Osteoblast (primary cell): ENCODE measurements around the gene HOXA3. TPM values are rescaled to one million over a fixed set of nuclear protein-coding genes. Genes with fewer than 3 reads are reported as not detected.

Source experiments
- DNase-seq: peaks from one replicate; pipeline ENCODE4 v3.0.0; 2011; ENCODE audit warnings: low spot score, mixed read lengths; ENCODE audit not compliant: insufficient read length; ENCODE audit errors: missing footprints
- H2AFZ ChIP-seq: 2 replicates; pipeline ENCODE4 v1.6.0; 2011; ENCODE audit warnings: mild to moderate bottlenecking, low read length
- H3K27ac ChIP-seq: 2 replicates; pipeline ENCODE4 v1.5.1; 2011; ENCODE audit warnings: mild to moderate bottlenecking, low read depth, low read length, moderate library complexity
- H3K27me3 ChIP-seq: 2 replicates; pipeline ENCODE4 v1.6.0; 2012; ENCODE audit warnings: mild to moderate bottlenecking, control low read depth, inconsistent platforms, low read length, moderate library complexity; ENCODE audit not compliant: insufficient read depth
- H3K36me3 ChIP-seq: 2 replicates; pipeline ENCODE4 v1.5.1; 2011; ENCODE audit warnings: mild to moderate bottlenecking, low read length, control low read depth, moderate library complexity; ENCODE audit not compliant: insufficient read depth
- H3K4me1 ChIP-seq: 2 replicates; pipeline ENCODE4 v1.5.1; 2011; ENCODE audit warnings: mild to moderate bottlenecking, low read length, control low read depth, moderate library complexity; ENCODE audit not compliant: insufficient read depth
- H3K4me2 ChIP-seq: 2 replicates; pipeline ENCODE4 v1.6.0; 2011; ENCODE audit warnings: mild to moderate bottlenecking, low read length; ENCODE audit not compliant: insufficient read depth
- H3K4me3 ChIP-seq: fragments of 200-600 bp; sonication (generic); 3 replicates; pipeline ENCODE4 v1.5.1; 2012; ENCODE audit warnings: mild to moderate bottlenecking, low read length, inconsistent platforms; ENCODE audit not compliant: insufficient read depth
- H3K79me2 ChIP-seq: 2 replicates; pipeline ENCODE4 v1.6.0; 2012; ENCODE audit warnings: mild to moderate bottlenecking, low read length, control low read depth, inconsistent platforms; ENCODE audit not compliant: insufficient read depth
- H3K9me3 ChIP-seq: 2 replicates; pipeline ENCODE4 v1.5.1; 2011; ENCODE audit warnings: low read depth, low read length, control low read depth
- H4K20me1 ChIP-seq: 2 replicates; pipeline ENCODE4 v1.6.0; 2012; ENCODE audit warnings: mild to moderate bottlenecking, low read length, control low read depth; ENCODE audit not compliant: insufficient read depth
- total RNA-seq: library from RNA; depleted of rRNA; stranded (reverse); fragments of >200 nt; gene quantifications from 2 replicates; pipeline ENCODE4 v1.2.3, GENCODE V29; 2012
- TF ChIP-seq, protein P1 (sequence below): IDR thresholded peaks from 2 replicates; pipeline ENCODE4 v1.5.1; 2011; ENCODE audit warnings: mild to moderate bottlenecking, low read depth, low read length, moderate library complexity; ENCODE audit errors: extremely low read depth

The HOXA3 gene
- total RNA-seq, 1 donor: 4.0 TPM

DNA sequence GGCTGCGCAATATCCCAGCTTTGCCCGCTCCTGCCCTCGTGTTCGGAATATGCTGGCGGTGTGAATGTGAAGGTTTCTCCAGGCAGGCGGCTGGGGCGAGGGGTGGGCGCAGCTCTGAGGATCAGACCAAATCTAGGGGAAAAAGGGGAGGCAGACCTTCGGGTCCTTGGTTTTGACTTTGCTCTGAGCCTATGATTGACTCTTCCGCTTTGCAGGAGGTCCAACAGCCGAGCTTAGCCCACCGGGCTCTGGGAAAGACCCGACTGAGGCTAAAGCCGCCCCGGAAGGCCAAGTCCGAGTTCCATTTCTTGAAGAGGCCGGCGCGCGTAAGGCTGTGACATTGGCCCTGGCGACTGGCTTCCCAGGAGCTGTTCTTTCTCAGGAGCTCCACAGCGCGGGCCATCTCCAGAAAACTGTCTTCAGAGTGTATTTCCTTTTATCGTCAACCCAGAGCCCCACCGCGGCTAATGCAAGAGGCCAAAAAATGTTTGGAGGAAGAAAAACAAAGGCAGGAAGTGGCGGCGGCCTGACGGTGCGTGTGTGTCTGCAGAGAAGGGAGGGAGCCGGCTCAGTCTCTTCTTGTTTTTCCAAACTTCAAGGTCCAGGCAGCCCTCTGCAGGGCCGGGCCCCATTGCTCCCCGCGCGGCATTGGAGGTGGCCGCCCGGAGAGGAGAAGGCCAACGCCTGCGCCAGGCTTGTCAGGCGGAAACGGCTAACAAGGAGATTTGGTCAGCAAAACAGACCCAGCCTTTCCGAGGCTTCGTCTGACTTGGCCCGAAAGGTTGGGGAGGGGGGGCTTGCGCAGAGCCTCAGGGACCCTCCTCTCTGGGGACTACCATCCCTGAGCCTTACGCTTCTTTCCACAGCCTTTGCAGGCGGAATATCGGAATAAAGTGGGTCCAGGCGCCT, 36.3 kb upstream of the HOXA3 start:
- TF ChIP-seq, protein P1, sequence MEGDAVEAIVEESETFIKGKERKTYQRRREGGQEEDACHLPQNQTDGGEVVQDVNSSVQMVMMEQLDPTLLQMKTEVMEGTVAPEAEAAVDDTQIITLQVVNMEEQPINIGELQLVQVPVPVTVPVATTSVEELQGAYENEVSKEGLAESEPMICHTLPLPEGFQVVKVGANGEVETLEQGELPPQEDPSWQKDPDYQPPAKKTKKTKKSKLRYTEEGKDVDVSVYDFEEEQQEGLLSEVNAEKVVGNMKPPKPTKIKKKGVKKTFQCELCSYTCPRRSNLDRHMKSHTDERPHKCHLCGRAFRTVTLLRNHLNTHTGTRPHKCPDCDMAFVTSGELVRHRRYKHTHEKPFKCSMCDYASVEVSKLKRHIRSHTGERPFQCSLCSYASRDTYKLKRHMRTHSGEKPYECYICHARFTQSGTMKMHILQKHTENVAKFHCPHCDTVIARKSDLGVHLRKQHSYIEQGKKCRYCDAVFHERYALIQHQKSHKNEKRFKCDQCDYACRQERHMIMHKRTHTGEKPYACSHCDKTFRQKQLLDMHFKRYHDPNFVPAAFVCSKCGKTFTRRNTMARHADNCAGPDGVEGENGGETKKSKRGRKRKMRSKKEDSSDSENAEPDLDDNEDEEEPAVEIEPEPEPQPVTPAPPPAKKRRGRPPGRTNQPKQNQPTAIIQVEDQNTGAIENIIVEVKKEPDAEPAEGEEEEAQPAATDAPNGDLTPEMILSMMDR: no peak
- Histone ChIP-seq H3K4me1 (peaks cover 59% of the 10 kb centered on the region), H3K79me2 (peaks cover 96% of the 10 kb centered on the region), H3K36me3 (no peaks in the 10 kb centered on the region), H3K4me2 (peak overlapping the region; percentile 96), H3K4me3 (peak overlapping the region; percentile 92), H3K27me3 (no peaks in the 10 kb centered on the region), H3K27ac (peak overlapping the region; percentile 95), H4K20me1 (no peaks in the 10 kb centered on the region), H3K9me3 (no peaks in the 10 kb centered on the region), H2AFZ (peak overlapping the region; percentile 46)
- DNase-seq: peak; percentile 94

DNA sequence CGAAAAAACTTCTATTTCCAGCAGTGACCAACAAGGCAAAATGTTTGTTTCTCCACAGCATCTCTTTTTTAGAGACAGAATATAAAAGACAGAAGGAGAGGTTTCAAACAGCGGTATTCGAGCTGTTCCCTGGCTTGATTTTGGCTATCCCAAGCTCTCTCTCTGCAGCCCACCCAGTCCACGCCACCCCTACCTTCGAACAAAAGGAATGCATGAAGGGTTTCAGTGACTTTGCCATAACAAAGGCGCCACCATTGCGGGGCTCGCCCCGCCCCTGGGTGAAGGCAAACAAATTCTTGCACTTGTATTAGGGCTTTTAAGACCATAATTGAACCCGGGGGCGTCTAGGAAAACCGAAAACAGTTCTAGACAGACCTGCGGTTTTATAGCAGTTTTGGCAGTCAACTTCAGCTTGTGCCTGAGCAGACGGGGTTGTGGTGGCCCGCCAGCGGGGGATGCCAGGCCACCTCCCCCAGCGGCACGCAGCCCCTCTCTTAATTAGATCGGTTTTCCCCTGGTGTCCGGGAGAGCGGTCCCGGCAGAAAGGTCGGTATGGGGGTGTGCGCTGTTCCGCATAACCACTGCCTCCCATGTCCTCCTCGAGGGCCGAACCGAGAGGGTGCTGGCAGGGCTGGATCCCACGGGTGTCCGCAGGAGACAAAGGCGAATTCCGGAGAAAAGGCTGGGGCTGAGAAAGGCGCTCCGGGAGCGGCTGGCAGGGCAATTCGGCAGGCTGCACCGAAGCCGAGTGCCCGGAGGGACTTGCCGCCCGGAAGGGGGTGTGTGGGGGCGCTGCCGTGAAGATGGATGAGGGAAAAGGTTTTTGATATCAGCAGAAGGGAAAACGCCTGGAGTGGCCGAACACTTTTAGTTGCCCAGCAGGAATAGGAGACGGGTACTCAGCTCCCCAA, 35.3 kb upstream of the HOXA3 start:
- TF ChIP-seq, protein P1: no peak
- peaks cover 55% of the 10 kb centered on the region for H3K4me1 ChIP-seq
- peak overlapping the region; percentile 53 for H2AFZ ChIP-seq
- peak overlapping the region; percentile 95 for H3K27ac ChIP-seq
- peaks cover 98% of the 10 kb centered on the region for H3K79me2 ChIP-seq
- peak overlapping the region; percentile 96 for H3K4me2 ChIP-seq
- no peaks in the 10 kb centered on the region for H4K20me1 ChIP-seq
- no peaks in the 10 kb centered on the region for H3K36me3 ChIP-seq
- DNase-seq: peak; percentile 94
- no peaks in the 10 kb centered on the region for H3K27me3 ChIP-seq
- H3K9me3 ChIP-seq: no peaks in the 10 kb centered on the region
- H3K4me3 ChIP-seq: peak overlapping the region; percentile 92

DNA sequence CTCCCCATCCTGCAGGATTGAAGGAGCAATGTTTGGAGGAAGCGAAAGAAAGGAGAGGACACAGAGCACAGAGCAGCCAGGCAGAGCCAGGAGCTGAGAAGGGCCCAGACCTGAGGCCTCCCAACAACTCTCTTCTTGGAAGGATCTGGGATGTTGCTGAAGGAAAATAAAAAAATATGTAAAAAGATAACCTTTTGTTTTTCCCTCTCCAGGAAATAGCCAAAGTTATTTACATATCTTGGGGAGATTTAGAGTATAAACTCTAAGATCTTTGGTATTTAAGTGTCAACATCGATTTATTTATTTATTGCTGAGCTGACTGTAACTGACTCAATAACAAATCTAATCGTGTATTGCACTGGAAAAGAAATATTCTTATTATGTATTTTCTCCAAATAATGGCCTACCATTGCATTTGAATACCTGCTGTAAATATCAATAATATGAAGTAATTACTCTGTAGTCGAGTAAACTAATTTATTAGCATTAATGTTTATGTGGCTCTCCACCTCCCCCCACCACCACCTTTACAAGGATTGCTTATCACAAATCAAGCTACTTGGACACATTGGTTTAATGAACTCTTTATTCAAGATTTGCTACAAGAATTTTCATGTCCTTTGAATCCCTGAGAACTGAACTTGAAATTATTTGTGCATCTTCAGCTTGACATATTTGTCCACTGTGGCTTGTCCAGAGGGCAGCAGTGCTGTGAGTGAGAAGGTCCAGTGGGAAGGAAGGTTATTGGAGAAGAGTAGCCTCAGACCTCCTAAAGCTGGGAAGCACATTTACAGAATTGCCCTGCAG, 34.5 kb upstream of the HOXA3 start:
- Histone ChIP-seq H3K4me3 (peak overlapping the region; percentile 92), H2AFZ (no peak overlapping the region), H3K36me3 (peaks cover 8% of the 10 kb centered on the region), H3K4me2 (peak overlapping the region; percentile 96), H3K27ac (peak overlapping the region; percentile 95), H4K20me1 (no peaks in the 10 kb centered on the region), H3K79me2 (peaks cover 98% of the 10 kb centered on the region), H3K9me3 (no peaks in the 10 kb centered on the region), H3K27me3 (no peaks in the 10 kb centered on the region), H3K4me1 (peaks cover 63% of the 10 kb centered on the region)
- TF ChIP-seq, protein P1: no peak
- DNase-seq: no peak
